DMS153 treated with DMSO at 0.1 percent for 48 hours (cell line): ENCODE data around the gene RMC1.
"Not testable (repeated sequence)": the region's sequence is repeated elsewhere in the genome, so short reads cannot be mapped to it uniquely, and the experiment has no call there.

Source experiments
- DNase-seq: peaks from one replicate; lab custom pipeline; 2025; ENCODE audit not compliant: unreplicated experiment; lab: John Stamatoyannopoulos, UW

RMC1 gene

GRCh38 chr18:23556145-23556780, 53.0 kb downstream of the RMC1 start:
- no peak for DNase-seq

GRCh38 chr18:23557511-23557910, 54.2 kb downstream of the RMC1 start:
- DNase-seq = not testable (repeated sequence)

- no peak for DNase-seq
Observed at GRCh38 chr18:23560186-23560585, 56.9 kb downstream of the RMC1 start.

DNA sequence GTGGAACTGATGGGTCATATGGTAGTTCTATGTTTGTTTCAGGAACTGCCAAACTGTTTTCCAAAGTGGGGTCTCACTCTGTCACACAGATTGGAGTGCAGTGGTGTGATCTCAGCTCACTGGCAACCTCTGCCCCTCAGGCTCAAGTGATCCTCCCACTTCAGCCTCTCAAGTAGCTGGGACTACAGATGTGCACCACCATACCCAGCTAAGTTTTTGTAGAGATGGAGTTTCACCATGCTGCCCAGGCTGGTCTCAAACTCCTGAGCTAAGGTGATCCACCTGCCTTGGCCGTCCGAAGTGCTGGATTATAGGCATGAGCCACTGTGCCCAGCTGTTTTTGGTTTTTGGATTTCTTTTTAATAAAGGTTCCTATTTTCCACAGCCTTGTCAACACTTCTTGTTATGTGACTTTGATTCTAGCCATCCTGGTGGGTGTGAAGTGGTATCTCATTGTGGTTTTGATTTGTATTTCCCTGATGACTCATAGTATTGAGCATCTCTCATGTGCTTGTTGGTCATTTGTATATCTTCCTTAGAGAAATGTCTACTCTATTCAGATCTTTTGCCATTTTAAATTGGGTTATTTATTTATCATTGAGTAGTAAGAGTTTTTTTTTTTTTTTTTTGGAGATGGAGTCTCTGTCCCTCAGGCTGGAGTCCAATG, 60.2 kb downstream of the RMC1 start:
- DNase-seq = no peak

- no peak for DNase-seq
Observed at GRCh38 chr18:23565916-23566547, 62.7 kb downstream of the RMC1 start.

DNA sequence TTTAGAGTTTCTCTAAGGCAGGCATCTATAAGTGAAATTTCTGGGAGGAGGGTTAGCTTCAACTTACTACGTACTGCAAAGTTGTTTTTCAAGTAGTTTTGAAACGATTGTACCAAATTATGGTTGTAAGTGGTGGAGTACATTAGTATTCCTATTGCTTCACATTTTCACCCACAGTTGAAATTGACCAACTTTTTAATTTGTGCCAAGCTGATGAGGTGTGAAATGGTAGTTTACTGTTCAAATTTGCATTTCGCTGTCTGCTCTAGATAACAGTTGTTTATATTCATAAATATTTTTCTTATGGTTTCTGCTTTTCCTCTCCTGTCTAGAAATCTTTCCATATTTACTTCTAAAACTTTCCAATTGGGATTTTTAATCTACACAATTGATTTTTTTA, 64.4 kb downstream of the RMC1 start:
- DNase-seq = no peak

DNA sequence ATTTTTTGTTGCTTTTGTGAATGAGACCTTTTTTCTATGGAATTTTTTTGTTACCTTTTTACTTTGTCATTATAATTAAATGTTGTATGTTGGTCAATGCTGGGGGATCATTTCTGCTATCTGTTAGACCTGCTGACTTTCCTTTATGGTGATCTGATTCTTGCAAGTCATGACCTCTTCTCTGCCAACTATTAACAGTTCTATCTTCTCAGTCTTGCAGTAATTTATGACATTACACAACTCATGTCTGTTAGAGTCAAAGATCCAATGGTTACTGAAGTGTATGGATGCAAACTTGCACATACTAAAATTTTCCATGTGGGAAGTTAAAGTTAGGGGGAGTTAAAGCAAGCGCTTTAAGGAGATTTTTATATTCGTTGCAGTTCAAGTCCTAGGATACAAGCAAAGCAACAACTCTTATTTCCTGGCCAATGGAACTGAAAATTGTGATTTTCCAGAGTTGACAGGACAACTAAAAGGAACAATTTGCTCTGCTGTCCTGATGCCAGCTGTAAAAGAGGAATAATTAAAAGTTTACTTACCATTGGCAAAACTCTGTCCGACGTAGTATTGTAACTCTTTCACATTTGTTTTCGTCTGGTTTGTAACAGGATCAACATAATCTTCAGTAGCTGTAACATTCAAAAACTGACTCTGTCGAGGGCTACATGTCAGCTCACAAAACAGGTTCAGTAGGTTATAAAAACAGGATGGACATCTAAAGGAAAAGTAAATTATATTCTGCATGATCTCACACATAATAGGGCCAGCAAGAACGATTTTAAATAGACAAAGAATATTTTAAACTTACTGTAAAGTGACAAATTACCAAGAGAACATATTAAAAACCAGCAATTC, 65.2 kb downstream of the RMC1 start:
- no peak for DNase-seq

DNA sequence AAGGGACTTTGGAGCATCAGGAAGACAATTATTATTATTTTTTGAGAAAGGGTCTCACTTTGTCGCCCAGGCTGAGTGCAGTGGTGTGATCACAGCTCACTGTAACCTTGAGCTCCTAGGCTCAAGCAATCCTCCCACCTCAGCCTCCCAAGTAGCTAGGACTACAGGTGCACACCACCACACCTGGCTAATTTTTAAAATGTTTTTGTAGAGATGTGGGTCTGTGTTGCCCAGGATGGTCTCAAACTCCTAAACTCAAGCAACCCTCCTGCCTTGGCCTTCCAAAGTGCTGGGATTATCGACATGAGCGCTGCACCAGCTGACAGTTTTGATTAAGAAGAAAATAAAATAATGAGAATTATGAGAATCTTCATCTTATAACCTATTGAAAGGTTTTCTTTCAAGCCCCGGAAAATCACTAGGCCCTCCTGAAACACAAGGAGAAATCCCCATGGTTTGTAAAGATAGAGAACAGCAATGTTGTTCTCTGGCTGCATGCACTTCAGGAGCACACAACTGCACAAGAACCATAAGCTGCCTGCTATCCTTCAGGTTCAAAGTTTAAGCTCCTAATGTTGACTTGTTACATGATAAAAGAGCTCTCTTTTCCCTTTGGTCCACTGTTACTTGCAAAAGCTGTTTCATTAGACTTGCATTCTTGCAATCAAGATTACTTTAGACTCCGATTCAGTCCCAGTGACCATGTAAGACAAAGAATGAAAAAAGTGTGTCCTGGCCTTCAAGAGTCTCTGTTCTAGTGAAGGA, 66.2 kb downstream of the RMC1 start:
- no peak for DNase-seq

- DNase-seq = no peak
Observed at GRCh38 chr18:23570912-23571504, 67.7 kb downstream of the RMC1 start.

GRCh38 chr18:23572012-23572411, 68.7 kb downstream of the RMC1 start:
- no peak for DNase-seq

GRCh38 chr18:23572570-23572969, 69.3 kb downstream of the RMC1 start:
- DNase-seq = no peak

DNA sequence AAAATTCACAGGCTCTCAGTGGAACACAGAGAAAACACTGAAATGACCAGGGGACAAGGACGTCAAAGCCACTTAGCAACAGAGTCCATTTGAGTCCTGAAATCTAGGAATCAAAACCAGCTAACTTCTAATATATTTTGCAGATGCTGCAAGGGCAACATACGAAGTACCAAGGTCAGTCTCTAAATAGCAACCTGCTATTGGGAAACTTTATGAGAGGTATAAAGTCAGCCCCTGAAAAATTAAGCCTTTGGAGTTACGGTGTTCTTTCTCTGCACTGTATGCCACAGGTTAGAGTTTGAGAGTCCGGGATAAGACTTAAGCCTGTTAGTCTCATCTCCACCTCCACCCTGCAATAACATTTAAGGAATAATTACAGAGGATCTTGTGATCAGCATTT, 69.7 kb downstream of the RMC1 start:
- DNase-seq = no peak

- no peak for DNase-seq
Observed at GRCh38 chr18:23573626-23574431, 70.5 kb downstream of the RMC1 start.

- no peak for DNase-seq
Observed at GRCh38 chr18:23574611-23575308, 71.4 kb downstream of the RMC1 start.

DNA sequence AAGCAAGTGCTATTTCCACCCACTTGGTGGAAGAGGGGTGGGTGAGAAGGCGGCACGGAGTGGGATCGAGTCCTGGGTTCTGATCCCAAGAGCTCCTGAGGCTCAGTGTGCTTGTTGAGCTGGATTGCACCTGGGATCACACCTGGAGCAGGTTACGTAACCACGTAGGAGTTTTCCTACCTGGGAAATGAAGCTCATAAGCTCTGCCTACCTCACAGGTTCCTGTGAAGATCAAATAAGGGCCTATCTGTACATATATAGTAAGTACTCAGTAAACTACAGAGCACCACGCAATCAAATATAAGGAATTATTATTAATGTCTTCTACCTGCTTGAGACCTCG, 72.0 kb downstream of the RMC1 start:
- no peak for DNase-seq

- not testable (repeated sequence) for DNase-seq
Observed at GRCh38 chr18:23577521-23577920, 74.2 kb downstream of the RMC1 start.

GRCh38 chr18:23578067-23578701, 74.9 kb downstream of the RMC1 start:
- no peak for DNase-seq

- no peak for DNase-seq
Observed at GRCh38 chr18:23578891-23579653, 75.8 kb downstream of the RMC1 start.
